CD4-positive, alpha-beta T cell treated with Interferon alpha-2 for 1 hour (primary cell): ENCODE data around the gene WSB1.

Experiments used
- DNase-seq, 2 donors: peaks; one replicate each; pipeline ENCODE4 v3.0.0-alpha.2; 2020 to 2022

The WSB1 gene

DNA sequence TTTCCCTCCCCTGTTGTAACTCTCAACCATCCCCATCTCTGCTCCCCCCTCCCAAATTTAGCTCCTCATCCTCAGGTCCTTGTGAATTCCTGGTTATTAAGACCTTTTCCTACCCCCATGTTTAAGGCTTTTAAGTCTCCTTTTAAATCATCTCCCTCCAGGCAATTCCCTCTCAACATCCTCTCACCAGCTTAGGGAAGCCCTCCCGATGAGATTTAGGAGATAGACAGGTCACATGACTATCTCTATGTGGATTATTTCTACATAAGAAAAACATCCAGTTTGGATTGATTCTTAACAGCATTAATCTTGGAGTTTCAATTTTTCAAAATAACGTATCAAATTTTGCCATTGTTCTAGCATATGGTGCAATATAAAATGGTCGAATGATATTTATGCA is 12.5 kb upstream of the WSB1 start:
- no peak for DNase-seq

DNA sequence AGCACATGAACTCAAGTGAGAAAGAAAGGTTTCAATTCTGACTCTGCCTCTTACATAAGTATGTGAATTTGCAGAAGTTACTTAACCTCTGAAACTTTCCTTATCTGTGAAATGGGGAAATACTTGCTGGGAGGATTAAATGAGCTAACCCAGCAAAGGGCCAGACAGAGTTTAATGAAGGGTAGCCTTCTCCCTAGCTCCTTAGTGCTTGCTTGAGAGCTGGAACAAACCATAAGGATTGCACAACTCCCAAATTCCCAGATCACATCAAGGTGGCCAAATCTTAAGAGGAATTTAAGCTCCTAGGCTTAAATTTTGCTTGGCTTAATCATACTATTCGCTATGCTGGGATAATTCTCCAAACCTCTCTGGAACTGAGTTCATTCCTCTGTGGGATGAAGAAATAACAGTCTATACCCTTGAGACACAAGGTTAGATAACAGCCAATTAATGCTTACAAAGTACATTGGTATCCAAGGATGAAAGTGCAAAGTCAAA is 11.8 kb upstream of the WSB1 start:
- DNase-seq, result peak in 1 of 2 donors; percentile 6

- no peak for DNase-seq
Measured at GRCh38 chr17:27283060-27283459, 10.9 kb upstream of the WSB1 start.

DNA sequence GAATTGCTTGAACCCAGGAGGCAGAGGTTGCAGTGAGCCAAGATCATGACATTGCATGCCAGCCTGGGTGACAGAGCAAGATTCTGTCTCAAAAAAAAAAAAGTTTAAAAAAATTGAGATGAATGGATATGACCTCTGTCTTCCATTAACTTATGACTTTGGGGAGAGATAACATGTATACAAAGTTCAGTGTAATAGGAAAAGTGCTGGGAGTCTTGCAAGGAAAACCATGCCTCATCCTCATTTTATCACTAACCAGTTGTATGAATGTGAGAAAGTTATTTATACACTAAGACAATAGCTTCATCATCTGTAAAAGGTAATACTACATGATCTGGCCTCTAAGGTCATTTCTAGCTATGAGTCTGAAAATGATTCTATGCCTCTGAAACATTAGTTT is 10.2 kb upstream of the WSB1 start:
- DNase-seq, result no peak

- DNase-seq, result no peak
Measured at GRCh38 chr17:27284811-27285415, 9.0 kb upstream of the WSB1 start.

- no peak for DNase-seq
Measured at GRCh38 chr17:27285516-27285915, 8.4 kb upstream of the WSB1 start.

DNA sequence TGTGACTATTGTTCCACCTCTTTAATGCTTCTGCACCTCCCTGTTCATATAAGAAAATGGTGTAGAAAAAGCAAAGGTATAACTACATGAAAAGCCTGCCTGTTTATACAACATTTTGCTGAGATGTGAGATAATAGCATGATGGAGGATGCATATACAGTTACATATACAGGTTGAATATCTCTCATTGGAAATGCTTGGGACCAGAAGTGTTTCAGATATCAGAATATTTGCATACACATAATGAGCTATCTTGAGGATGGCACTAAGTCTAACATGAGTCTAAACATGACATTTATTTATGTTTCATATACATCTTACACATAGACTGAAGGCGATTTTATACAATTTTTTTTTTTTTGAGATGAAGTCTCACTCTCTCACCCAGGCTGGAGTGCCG is 5.7 kb upstream of the WSB1 start:
- DNase-seq, result no peak

DNA sequence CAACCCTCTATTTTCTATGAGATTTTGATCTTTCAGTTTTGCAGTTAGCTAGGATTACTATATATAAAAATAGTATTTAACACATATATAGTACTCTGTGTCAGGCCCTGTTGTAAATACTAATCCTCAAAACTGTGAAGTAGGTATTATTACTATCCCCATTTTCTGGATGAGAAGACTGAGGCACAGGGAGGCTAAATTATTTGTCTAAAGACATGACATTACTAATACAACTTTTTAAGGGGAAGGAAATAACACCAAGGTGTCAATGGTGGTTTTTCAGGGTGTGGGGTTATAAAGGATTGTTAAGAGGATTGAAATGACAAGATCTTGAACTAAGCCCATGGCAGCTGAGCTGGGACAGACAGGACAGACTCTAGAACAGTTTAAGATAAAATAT is 4.1 kb upstream of the WSB1 start:
- DNase-seq, result no peak

DNA sequence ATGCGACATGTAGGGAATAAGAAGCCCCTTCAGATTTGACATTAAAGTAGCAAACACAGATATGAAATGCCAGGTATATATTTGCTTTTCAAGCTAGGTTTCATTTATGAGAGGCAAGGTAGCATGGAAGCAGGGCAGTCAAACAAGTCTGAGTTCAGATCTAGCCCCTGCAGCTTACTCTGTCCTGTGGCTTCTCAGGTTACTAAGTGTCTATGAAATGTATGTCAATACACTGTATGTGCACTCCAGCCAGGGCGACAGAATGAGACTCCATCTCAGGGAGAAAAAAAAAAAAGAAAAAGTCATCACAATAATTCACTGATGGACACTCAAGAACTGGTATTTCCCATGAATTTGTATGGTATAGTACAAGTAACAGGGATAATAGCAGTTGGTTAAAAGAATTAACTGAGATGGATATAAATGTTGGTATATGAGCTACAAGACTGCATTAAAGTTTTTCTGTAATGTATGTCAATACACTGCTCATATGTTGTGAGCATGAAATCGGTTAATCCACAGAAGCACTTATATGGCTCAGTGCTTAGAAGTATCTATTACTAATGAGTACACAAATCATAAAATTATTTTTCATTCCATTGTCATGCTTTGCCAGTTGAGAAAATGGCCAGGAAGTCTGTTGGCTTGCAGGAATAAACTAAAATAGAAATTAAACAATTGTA is 2.9 kb upstream of the WSB1 start:
- DNase-seq, result no peak

DNA sequence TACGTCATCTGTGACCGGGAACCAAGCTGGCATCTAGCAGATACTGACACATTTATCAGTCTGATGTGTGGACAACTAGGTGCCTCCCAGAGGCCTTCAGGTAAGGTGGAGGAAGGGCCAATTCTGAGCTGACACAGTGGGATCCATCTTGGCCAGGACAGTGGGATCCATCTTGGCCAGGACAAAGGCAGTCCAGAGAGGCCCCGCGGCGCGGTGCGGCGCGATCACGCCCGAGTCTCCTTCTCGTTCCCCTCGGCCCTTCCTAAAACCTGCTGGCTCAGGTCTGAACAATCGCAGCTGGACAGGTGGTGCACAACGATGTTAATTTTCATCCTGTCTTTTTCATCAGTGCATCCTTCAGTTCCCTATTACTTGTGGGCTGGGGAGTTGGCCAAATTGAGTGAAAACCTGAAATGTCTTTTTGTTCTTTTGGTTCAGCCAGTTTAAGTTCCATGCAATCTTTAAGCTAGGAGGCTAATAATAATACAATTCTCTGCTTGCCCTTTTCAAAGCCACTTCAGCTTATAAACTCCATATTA is 486 bp upstream of the WSB1 start:
- DNase-seq, result peak in 1 of 2 donors; percentile 21

DNA sequence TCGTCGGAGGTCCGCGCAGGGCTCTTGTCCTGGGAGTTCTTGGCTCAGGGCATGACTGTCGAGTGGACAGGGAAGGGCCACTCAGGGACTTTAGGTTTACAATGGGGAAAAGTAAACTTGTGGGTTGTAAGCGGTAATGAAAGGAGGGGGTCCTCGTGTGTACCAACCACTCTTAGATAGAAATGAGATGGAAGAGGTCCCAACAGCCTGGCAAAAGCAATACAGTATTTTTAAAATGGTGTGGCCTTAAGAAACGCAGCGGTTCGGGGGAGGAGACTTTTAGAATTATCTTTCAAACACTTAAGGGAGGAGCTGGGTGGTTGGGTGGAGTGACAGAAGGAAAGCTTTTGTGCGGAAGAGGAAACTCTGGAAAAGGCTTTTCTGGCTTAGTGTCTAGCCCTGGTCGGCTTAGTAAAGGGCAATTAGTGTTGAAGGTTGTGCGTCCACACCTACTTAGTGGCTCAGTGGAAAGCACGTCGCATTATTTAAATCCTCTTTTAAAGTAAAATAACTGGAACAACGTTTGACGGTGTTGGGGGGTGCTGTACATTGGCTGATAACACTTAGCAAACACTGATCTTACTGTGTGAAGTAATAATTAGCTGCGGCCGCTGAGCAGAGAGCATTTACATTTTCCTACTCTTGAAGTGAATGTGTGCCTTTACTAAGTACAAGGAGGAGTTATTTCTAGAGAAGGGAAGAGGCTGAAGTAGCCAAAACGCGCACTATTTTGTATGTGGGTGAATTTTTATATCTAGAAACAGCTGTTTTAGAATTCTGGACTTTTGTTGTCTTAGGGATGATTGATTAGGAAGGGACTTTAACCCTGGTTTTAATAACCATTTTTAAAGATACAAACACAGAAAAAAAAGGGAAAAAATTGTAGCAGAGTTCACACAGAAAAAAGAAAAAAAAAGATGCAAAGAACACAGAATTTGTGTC is 1.0 kb downstream of the WSB1 start:
- peak; percentile 54 to 73 for DNase-seq

DNA sequence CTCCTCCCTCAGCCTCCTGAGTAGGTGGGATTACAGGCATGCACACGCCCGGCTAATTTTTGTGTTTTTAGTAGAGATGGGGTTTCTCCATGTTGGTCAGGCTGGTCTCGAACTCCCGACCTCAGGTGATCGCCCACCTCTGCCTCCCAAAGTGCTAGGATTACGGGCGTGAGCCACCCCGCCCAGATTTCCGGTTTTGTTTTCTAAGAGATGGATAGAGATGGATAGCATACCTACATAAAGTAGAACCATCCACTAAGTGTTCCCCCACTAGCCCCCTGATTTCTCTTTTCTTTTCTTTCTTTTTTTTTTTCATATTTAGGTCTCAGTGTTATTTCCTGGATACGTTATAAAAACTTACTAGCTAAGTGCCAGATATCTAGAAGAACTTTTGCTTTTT is 2.0 kb downstream of the WSB1 start:
- DNase-seq, result peak in 1 of 2 donors; percentile 31

DNA sequence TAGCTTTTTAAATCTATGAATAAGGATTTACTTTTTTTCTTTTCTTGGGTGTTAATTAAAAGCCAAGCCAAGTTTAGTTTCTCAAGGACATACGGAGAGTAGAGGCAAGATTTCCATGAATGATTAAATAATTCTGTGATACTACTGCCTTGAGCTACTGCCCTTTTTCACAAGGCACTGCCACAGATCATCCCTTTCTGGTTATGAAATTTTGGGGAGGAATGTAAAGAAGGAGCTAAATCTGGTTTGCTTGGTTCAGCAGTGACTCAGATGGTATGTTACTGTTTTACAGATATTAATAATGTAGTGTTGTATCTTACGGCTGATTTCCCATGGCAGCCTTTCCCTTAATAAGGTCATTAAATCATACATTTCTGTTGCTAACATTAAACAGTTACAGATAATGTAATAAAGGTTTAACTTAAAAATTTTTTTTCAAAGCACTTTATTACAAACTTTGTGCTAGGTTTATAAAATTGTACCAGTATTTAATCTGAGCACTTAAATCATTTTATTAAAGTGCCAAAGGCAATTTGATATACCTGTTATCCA is 2.6 kb downstream of the WSB1 start:
- no peak for DNase-seq

- DNase-seq, result no peak
Measured at GRCh38 chr17:27299384-27300049, 5.6 kb downstream of the WSB1 start.

GRCh38 chr17:27303734-27304133 is 9.8 kb downstream of the WSB1 start:
- DNase-seq, result no peak

DNA sequence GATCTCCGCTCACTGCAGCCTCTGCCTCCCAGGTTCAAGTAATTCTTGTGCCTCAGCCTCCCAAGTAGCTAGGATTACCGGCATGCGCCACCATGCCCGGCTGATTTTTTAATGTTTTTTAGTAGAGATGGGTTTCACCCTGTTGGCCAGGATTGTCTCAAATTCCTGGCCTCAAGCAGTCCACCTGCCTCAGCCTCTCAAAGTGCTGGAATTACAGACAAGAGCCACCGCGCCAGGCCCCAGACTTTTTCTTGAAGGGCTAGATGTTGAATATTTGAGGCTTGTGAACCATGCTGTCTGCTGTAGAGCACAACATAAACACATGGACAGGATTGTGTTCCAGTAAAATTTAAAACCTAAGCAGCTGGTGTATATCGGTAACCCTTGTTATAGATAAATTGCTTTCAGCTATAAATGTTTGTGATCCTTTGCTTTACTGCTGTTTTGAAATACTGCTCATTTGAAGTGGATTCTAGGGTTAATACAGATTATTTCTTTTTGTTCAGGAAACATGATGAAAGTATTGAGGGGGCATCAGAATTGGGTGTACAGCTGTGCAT is 12.4 kb downstream of the WSB1 start:
- DNase-seq, result no peak

DNA sequence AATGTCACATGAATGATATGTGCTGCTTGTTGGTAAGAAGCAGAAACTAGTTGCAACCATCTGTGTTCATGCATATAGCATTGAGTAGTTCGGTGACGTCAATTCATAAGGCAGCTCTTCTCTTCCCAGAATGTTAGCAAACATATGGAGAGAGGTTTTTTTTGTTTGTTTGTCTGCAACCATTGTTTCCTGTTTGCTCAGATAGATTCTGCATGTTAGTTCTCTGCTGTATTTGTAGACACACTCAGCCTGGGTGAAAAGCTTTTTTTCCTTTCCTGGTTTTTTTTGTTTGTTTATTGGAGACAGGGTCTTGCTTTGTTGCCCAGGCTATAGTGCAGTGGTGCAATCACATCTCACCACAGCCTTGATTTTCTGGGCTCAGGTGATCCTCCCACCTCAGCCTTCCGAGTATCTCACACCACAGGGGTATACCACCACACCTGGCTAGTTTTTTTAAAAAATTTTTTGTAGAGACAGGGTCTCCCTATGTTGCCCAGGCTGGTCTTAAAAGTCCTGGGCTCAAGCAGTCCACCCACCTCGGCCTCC is 16.7 kb downstream of the WSB1 start:
- DNase-seq, result no peak

- no peak for DNase-seq
Measured at GRCh38 chr17:27313301-27313700, 19.4 kb downstream of the WSB1 start.

DNA sequence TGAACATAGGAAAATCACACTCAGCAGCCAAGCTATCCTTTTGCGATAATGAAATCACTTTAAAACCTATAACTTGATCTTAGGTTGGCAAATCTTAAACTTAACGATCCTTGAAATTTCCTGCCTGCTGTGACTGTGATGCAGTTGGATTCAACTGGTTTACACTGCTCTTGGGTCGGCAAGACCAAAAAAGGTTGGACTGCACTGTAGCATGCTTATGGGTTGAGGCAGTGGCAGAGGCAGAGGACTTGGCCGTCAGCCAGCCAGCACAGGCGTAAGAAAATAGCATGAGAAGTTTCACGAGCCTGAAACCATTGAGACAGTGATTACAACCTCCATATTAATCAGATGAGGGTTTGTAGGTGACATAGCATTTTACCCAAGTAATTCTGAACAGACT is 21.4 kb downstream of the WSB1 start:
- no peak for DNase-seq

- no peak for DNase-seq
Measured at GRCh38 chr17:27315796-27316465, 22.0 kb downstream of the WSB1 start.

DNA sequence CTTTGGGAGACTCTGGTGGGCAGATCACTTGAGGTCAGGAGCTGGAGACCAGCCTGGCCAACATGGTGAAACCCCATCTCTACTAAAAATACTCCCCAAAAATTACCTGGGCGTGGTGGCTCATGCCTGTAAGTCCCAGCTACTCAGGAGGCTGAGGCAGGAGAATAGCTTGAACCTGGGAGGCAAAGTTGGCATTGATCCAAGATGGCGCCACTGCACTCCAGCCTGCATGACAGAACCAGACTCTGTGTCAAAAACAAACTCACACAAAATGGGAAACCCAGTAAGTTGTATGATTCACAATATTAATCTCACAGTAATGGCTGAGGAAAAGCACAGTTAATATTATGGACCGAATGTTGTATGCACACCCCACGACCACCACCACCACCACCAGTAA is 24.3 kb downstream of the WSB1 start:
- no peak for DNase-seq
